COLO668 (cell line): ENCODE results near the gene ITGA8.

ENCODE experiments used
- DNase-seq: peaks from one replicate; lab custom pipeline; 2025; ENCODE audit not compliant: unreplicated experiment; lab: John Stamatoyannopoulos, UW

ITGA8 gene

GRCh38 chr10:15737656-15738055 lies 17.9 kb upstream of the ITGA8 start:
- no peak for DNase-seq

DNA sequence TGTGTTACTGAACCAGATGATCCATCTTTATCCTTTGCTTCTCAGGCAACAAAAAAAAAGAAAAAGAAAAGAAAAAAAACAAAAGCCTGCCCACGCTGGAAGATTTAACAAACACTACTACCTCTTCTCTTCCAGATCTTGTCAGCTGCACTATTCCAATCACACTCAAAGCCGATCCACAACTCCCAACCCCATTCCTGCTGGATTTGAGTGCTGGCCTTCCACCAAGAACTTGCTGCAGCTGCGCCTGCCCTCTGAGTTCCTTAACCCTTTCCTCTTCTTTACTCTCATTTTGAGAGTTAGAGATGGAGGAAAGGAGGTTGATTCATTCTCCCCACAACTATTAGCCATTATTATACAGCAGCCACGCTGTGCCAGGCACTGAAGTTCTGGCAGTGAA lies 16.0 kb upstream of the ITGA8 start:
- DNase-seq, result no peak

GRCh38 chr10:15730341-15730740 lies 10.6 kb upstream of the ITGA8 start:
- DNase-seq, result no peak

DNA sequence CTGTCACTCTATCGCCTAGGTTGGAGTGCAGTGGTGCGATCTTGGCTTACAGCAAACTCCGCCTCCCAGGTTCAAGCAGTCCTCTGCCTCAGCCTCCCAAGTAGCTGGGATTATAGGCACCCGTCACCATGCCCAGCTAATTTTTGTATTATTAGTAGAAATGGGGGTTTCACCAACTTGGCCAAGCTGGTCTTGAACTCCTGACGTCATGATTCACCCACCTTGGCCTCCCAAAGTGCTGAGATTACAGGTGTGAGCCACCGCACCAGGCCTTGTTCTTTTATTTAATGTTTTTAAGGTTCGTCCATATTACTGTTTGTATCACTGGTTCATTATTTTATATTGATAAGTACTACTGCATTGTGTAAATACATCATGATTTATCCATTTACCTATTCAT lies 10.2 kb upstream of the ITGA8 start:
- DNase-seq, result no peak

DNA sequence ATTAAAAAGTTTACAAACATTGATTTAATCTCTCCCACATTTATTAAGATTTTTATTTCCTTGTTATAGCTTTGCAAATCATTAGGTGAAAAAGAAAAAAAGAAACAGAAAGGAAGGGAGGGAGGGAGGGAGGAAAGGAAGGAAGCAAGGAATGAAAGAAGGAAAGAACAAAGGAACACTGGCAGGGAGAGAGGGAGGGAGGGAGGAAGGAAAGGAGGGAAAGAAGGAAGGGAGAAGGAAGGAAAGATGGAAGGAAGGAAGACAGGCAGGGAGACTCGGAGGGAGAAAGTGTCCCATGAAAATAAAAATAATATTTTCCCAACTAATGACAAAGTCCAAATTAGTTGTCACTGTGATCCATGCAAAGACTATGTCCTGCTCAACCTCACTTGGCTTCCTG lies 6.3 kb upstream of the ITGA8 start:
- DNase-seq, result no peak

GRCh38 chr10:15725603-15726002 lies 5.9 kb upstream of the ITGA8 start:
- DNase-seq, result no peak

DNA sequence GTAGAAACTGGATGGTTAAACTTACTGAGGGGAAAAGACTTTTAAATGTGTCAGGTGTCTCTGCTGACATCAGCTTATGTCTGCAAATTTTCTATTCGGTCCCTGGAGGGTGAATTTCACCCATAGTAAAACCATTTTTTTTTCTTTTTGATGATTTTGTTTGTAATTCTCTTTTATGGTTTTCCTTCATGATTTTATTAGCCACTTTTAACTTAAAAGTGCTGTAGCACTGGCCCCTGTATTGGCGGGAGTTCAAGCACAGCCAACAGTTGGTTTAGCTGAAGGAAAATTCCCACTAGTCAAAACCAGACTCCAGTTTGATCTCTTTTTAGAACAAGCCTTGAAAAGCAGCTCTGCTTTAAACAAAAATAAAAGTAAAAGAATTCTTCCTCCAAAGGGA lies 5.0 kb upstream of the ITGA8 start:
- no peak for DNase-seq

DNA sequence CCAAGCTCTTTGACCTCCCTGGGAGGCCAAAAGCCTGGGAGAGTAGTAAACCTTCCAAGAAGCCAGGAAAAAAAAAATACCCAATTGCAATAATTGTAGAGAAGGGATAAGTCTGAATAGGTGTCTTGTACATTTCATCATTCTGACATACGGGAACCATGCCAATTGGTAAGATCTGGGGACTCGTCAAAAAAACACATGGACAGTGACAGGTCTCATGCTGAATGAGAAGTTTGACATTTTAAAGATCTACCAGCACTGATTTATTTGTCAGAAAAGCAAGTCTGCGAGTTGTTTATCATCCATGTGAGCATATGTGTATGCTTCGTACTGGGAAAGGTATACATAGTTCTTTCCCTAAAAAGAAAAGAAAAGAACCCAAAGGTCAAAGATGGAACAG lies 4.1 kb upstream of the ITGA8 start:
- no peak for DNase-seq

DNA sequence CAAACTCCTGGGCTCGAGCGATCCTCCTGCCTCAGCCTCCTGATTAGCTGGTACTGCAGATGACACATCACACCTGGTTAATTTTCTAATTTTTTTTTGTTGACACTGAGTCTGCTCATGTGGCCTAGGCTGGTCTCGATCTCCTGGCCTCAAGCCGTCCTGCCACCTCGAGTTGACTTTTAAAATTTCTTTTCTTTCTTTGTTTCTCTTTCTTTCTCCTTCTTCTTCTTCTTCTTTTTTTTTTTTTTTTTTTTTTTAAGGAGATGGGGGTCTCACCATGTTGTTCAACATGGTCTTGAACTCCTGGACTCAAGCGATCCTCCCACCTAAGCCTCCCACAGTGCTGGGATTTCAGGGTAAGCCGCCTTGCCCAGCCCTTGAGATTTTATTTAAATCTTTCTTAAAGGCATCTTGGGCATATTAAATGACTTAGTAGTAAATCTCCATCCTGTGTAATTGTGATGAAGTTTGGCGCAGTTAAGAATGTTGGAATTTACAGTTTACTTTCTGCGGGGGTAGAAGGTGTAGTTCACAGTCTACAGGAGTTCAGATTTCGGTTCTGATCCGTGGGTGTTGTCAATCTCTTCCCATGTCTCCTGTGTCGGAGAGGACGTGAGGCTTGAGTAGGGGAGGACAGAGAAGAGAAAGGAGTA lies 1.0 kb upstream of the ITGA8 start:
- DNase-seq, result no peak

- DNase-seq, result no peak
These were observed 448 bp downstream of the ITGA8 start for GRCh38 chr10:15719049-15719898.

DNA sequence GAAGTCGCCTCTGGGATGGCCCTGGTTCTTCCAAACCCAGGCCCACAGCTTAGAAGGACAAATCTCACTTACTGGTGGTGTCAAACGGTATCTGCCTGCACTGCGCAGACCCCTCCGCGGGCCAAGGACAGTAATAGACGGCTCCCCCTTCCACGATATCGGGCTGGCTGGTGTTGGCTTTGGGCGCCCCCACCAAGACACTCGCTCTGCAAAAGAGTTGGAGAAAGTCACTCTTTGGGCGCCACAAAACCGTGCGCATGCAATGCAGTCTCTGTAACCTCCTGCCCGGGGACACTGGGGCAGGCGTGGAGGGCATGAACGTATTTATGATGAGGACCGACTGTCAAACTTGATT lies 1.1 kb downstream of the ITGA8 start:
- DNase-seq, result no peak

GRCh38 chr10:15715619-15716227 lies 4.0 kb downstream of the ITGA8 start:
- no peak for DNase-seq

GRCh38 chr10:15714847-15715246 lies 4.9 kb downstream of the ITGA8 start:
- no peak for DNase-seq

DNA sequence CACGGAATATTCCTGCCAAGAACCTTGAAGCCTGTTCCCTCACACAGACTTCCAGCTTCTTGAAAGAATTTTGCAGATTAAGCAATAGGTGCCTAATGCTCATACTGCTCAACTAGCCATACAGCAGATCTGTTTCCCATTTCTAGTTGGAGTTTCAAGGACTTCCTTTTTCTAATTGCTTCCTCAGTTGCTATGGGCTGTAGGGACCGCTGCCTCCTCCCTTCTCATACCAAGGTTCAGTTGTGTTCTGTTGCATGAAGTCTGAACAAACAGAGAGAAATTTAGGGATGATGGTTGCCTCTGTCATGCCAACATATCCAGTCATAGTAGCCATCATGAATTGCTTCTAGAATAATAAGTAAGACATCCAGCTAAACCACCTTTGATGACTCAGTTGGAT lies 6.8 kb downstream of the ITGA8 start:
- DNase-seq, result no peak

- DNase-seq, result no peak
These were observed 9.3 kb downstream of the ITGA8 start for GRCh38 chr10:15710455-15710854.

DNA sequence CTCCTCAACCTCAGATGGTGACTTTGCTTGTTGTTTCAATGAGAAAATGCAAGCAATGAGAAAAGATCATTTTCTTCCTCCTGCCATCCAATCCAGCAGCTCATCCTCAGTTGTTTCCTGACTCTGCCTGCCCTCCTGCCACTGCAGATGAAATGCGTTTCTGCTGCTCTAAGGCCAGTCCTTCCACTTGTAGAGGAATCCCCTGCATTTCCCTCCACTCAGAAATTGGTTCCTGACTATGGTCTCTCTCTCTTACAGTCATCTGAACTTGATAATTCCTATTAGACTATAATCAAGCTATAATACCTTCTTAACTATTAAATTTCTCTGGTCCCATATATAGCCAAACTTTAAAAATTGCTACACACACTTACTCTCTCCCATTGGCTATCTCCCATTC lies 14.4 kb downstream of the ITGA8 start:
- DNase-seq, result no peak

- DNase-seq, result no peak
These were observed 15.1 kb downstream of the ITGA8 start for GRCh38 chr10:15704581-15704968.

GRCh38 chr10:15703944-15704580 lies 15.7 kb downstream of the ITGA8 start:
- no peak for DNase-seq

DNA sequence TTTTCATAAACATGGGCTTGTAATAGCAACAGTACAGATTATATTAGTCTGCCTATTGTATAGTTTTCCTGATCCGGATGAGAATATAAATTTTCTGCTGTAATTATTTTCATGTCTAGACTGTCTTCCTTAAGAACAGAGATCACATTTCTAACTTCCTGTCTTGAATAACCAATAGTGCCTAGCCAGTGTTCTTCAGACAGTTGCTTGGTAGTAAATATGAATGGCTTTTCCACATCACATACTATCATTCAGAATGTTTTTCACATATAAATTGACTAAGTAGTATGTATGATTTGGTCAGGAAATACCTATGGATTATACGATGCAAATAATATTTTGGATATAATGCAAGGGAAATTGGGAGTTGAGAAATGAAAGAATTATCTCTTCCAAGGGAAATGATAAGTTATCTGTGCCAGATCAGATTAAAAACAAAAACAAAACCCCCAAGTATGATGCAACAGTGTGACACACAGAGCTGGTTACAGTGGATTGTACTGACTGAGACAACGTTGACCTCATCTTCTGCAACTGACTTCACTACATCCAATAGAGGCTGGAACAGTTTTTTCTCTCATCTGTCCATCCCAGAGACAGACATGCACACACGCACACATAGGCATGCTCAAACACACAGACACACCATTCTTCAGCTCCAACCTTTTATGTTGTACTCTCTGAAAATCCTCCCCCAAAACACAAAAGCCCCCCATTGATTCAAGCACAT lies 16.4 kb downstream of the ITGA8 start:
- DNase-seq, result no peak

GRCh38 chr10:15700078-15700674 lies 19.5 kb downstream of the ITGA8 start:
- DNase-seq, result no peak

DNA sequence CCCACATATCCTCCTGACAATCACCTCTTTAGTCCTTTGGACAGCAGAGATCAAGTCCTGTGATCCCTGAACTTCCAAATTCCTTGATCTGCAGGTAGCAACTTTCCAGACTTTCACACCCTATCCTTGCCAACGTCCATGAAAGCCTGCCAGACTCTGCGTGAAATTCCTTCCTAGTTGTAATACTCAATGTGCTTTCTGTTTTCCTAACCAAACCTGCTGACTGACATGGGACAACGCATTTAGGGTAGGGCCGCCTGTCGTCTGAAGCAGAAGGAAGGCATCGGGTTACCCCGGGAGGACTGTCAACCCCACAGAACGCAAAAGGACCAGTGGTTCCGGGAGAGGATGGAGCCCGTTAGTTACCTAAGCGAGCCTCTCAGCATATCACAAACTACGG lies 23.9 kb downstream of the ITGA8 start:
- no peak for DNase-seq
